HG03521 (cell line): ENCODE results near the gene SPC24.

Experiments
- ATAC-seq: cut with Tn5 transposase; IDR thresholded peaks from one replicate; pipeline ENCODE4 v1.9.1; 2021; ENCODE audit warnings: mild to moderate bottlenecking, moderate library complexity; ENCODE audit not compliant: unreplicated experiment

The SPC24 gene

GRCh38 chr19:11155373-11156120 lies at the start of gene SPC24:
Gene SPC24 (minus strand): TSS chr19:11155782. CDS start chr19:11155776, 6 bp downstream.
- peak; percentile 89 for ATAC-seq

- ATAC-seq: no peak
Measured at GRCh38 chr19:11204943-11205349, 49.4 kb upstream of the SPC24 start.

GRCh38 chr19:11204076-11204602 lies 48.6 kb upstream of the SPC24 start:
- no peak for ATAC-seq

GRCh38 chr19:11203194-11204075 lies 47.9 kb upstream of the SPC24 start:
- ATAC-seq: no peak

- no peak for ATAC-seq
Measured at GRCh38 chr19:11202488-11203193, 47.1 kb upstream of the SPC24 start.

- ATAC-seq: no peak
Measured at GRCh38 chr19:11201791-11202190, 46.2 kb upstream of the SPC24 start.

- ATAC-seq: no peak
Measured at GRCh38 chr19:11200931-11201330, 45.3 kb upstream of the SPC24 start.

- ATAC-seq: no peak
Measured at GRCh38 chr19:11200015-11200574, 44.5 kb upstream of the SPC24 start.

GRCh38 chr19:11199517-11199916 lies 43.9 kb upstream of the SPC24 start:
- no peak for ATAC-seq

GRCh38 chr19:11198769-11199424 lies 43.3 kb upstream of the SPC24 start:
- ATAC-seq: no peak

- no peak for ATAC-seq
Measured at GRCh38 chr19:11198175-11198534, 42.6 kb upstream of the SPC24 start.

GRCh38 chr19:11197291-11198174 lies 42.0 kb upstream of the SPC24 start, which contains the start of gene KANK2:
Gene KANK2 (minus strand): TSS chr19:11197545. CDS start chr19:11194511, 3,034 bp downstream.
- ATAC-seq: peak; percentile 76

GRCh38 chr19:11196406-11197287 lies 41.1 kb upstream of the SPC24 start:
- no peak for ATAC-seq

- ATAC-seq: no peak
Measured at GRCh38 chr19:11195681-11196080, 40.1 kb upstream of the SPC24 start.

GRCh38 chr19:11194656-11195558 lies 39.3 kb upstream of the SPC24 start:
- no peak for ATAC-seq

- no peak for ATAC-seq
Measured at GRCh38 chr19:11194173-11194572, 38.6 kb upstream of the SPC24 start.
